ENCODE data around the gene CBX8. TPM values are rescaled to one million over a fixed set of nuclear protein-coding genes. Genes with fewer than 3 reads are reported as not detected.

The CBX8 gene
- total and polyA plus RNA-seq, 2 of the 13 experiments (the other 11 are each of a cell fraction or from before 2014, with no cell fraction given): 0.34 to 12.6 TPM

DNA sequence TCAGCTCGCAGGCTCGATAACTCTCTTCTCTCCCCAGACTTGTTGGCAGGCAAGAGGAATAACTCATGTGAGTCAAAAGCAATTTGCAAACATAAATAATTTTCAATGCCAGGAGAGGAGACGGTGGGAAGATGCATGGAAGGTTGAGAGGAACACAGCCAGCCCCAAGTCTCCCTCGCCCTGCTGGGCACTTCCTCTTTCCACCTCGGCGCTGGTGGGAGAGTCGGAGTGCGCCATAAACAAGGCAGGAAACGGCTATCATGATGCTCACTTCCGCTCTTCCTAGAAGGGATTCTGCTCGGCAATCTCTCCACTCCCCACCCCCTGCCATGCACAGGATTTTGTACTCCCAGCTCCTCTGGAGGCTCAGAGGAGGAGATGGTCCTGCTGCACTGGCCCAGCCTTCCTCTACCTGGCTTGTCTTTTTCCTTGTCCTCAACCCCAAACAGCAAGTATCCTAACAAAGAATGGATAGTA lies 29.4 kb upstream of the CBX8 start:
- no peaks in the 10 kb centered on the region for H3K9me3 ChIP-seq (ENCODE audit: low read length)
- no peak overlapping the region for H3K4me2 ChIP-seq (ENCODE audit: low read depth, low read length)
- 76% methylated on average over 11 of the region's 11 CpGs for WGBS (ENCODE audit: low lambda C conversion rate)
- H3K27ac ChIP-seq (ENCODE audit: extremely low read length, insufficient read depth, low read length): no peak overlapping the region
- ChIA-PET CTCF (ENCODE audit: low intra/inter-chr PET ratio, low total read pairs) (no interaction called here), POLR2A (interaction anchor here (1.3 to 2.0 kb wide), 5 partner anchors 11 to 167 kb away, joined by 3 to 10 read pairs (median 4); partner anchors contain the start of gene CBX4)
- intact Hi-C loops (cut with micrococcal nuclease; ENCODE audit: unreplicated experiment) (no loop called here), in situ Hi-C loops (cut with HindIII; ENCODE audit: extremely low pct_ligation_motif_present, low pct_unique_long_range_greater_than_20kb) (no loop called here)
- H3K9ac ChIP-seq (ENCODE audit: insufficient read depth, low read depth, low read length): no peak overlapping the region
- H3K27me3 ChIP-seq (ENCODE audit: control insufficient read depth in 1 of 2, insufficient read depth in 2 of 2, low read length in 2 of 2): peaks cover 0 to 2% of the 10 kb centered on the region in 2 experiments; a peak in 2 of 5 replicates
- no peaks in the 10 kb centered on the region for H3K79me2 ChIP-seq (ENCODE audit: insufficient read depth, low read length)
- FAIRE-seq (no peak), ATAC-seq (no peak), DNase-seq (ENCODE audit: low spot score) (no peak)
- BruUV-seq (replicated peaks): no TSS peak
- TF ChIP-seq ZNF263 (CRISPR knock-in tag; IDR thresholded peaks at IDR 0.05) (no peak), KLF13 (CRISPR knock-in tag; IDR thresholded peaks at IDR 0.05) (no peak), NR3C1 (CRISPR knock-in tag; IDR thresholded peaks at IDR 0.05) (no peak), STAG1 (CRISPR knock-in tag; IDR thresholded peaks at IDR 0.05) (no peak), SIN3B (IDR thresholded peaks at IDR 0.05; ENCODE audit: low read length) (no peak), DPF2 (CRISPR knock-in tag; IDR thresholded peaks at IDR 0.05; ENCODE audit: borderline replicate concordance, low read depth) (no peak), ZKSCAN5 (CRISPR knock-in tag; IDR thresholded peaks at IDR 0.05) (no peak), ZNF446 (CRISPR knock-in tag; IDR thresholded peaks at IDR 0.05) (no peak), SMARCE1 (IDR thresholded peaks at IDR 0.05; ENCODE audit: borderline replicate concordance) (no peak)
- H3K36me3 ChIP-seq (replicated peaks in 1 of 2; ENCODE audit: control insufficient read depth in 1 of 2, insufficient read depth in 2 of 2, low read length in 2 of 2): no peaks in the 10 kb centered on the region
- H2AFZ ChIP-seq (ENCODE audit: low read length): no peak overlapping the region
- no peaks in the 10 kb centered on the region for H4K20me1 ChIP-seq (ENCODE audit: insufficient read depth, low read length)
- H3K4me1 ChIP-seq (ENCODE audit: insufficient read depth, low read length): peaks cover 97% of the 10 kb centered on the region
- no peak overlapping the region for H3K4me3 ChIP-seq (replicated peaks in 1 of 3; ENCODE audit: insufficient read depth in 1 of 3, low read depth in 2 of 3, low read length in 3 of 3)

DNA sequence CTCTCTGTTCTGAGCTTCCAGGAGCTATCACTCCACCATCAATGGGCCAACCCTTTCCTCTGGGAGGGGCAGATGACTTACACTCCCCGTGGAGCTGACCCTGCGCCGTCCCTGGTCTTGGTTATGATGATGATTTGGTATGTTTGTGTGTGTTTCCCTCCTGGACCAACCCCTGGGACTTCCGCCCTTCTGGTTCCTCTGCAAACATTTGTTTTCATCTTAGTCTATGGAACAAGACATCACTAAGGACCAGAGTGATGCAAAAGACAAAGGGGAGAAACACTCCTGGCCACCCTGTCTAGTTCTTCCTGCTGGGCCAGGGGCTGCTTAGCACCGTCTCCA lies 28.7 kb upstream of the CBX8 start:
- ChIA-PET CTCF (ENCODE audit: low intra/inter-chr PET ratio, low total read pairs) (no interaction called here), POLR2A (interaction anchor here (1.3 to 2.0 kb wide), 7 partner anchors 9 to 168 kb away, joined by 3 to 10 read pairs (median 4); partner anchors contain the start of genes CBX4 and CBX8)
- WGBS (ENCODE audit: low lambda C conversion rate): 64% methylated on average over 5 of the region's 5 CpGs
- TF ChIP-seq ZNF510 (CRISPR knock-in tag; IDR thresholded peaks at IDR 0.05; ENCODE audit: low read depth): no peak
- no peak for TF ChIP-seq TSC22D2 (CRISPR knock-in tag; IDR thresholded peaks at IDR 0.05; ENCODE audit: borderline replicate concordance)
- TF ChIP-seq, protein P1, sequence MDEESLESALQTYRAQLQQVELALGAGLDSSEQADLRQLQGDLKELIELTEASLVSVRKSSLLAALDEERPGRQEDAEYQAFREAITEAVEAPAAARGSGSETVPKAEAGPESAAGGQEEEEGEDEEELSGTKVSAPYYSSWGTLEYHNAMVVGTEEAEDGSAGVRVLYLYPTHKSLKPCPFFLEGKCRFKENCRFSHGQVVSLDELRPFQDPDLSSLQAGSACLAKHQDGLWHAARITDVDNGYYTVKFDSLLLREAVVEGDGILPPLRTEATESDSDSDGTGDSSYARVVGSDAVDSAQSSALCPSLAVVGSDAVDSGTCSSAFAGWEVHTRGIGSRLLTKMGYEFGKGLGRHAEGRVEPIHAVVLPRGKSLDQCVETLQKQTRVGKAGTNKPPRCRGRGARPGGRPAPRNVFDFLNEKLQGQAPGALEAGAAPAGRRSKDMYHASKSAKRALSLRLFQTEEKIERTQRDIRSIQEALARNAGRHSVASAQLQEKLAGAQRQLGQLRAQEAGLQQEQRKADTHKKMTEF (CRISPR knock-in tag; IDR thresholded peaks at IDR 0.05): no peak
- no peak for TF ChIP-seq ZBTB1 (CRISPR knock-in tag; IDR thresholded peaks at IDR 0.05; ENCODE audit: borderline replicate concordance)
- TF ChIP-seq HOXA5 (CRISPR knock-in tag; IDR thresholded peaks at IDR 0.05): no peak
- BruUV-seq (replicated peaks): no TSS peak
- no peak overlapping the region for H3K4me2 ChIP-seq (ENCODE audit: low read depth, low read length)
- H2AFZ ChIP-seq (ENCODE audit: low read length): no peak overlapping the region
- no peak overlapping the region for H3K4me3 ChIP-seq (replicated peaks in 1 of 3; ENCODE audit: insufficient read depth in 1 of 3, low read depth in 2 of 3, low read length in 3 of 3)
- no peaks in the 10 kb centered on the region for H3K79me2 ChIP-seq (ENCODE audit: insufficient read depth, low read length)
- H3K4me1 ChIP-seq (ENCODE audit: insufficient read depth, low read length): peaks cover 97% of the 10 kb centered on the region
- no peak for ATAC-seq
- FAIRE-seq: no peak
- no peak overlapping the region for H3K27ac ChIP-seq (ENCODE audit: extremely low read length, insufficient read depth, low read length)
- no peaks in the 10 kb centered on the region for H4K20me1 ChIP-seq (ENCODE audit: insufficient read depth, low read length)
- peaks cover 0 to 3% of the 10 kb centered on the region in 2 experiments; a peak in 2 of 5 replicates for H3K27me3 ChIP-seq (ENCODE audit: control insufficient read depth in 1 of 2, insufficient read depth in 2 of 2, low read length in 2 of 2)
- no peaks in the 10 kb centered on the region for H3K36me3 ChIP-seq (replicated peaks in 1 of 2; ENCODE audit: control insufficient read depth in 1 of 2, insufficient read depth in 2 of 2, low read length in 2 of 2)
- H3K9ac ChIP-seq (ENCODE audit: insufficient read depth, low read depth, low read length): no peak overlapping the region
- DNase-seq (ENCODE audit: low spot score): no peak
- intact Hi-C loops (cut with micrococcal nuclease; ENCODE audit: unreplicated experiment): no loop called here
- in situ Hi-C loops (cut with HindIII; ENCODE audit: extremely low pct_ligation_motif_present, low pct_unique_long_range_greater_than_20kb): no loop called here
- H3K9me3 ChIP-seq (ENCODE audit: low read length): no peaks in the 10 kb centered on the region

Data from HepG2 (cell line).